ENCODE measurements around the gene PIGM. TPM values are rescaled to one million over a fixed set of nuclear protein-coding genes. Genes with fewer than 3 reads are reported as not detected.

The PIGM gene
- total RNA-seq, 1 donor from 2014 or later: 12.2 TPM

GRCh38 chr1:160030657-160031364, 979 bp downstream of the PIGM start:
- Mint-ChIP-seq H3K4me1 (ENCODE audit: low read depth) (peaks cover 14% of the 10 kb centered on the region), H3K27me3 (peaks cover 17% of the 10 kb centered on the region), H3K36me3 (ENCODE audit: insufficient read depth) (no peaks in the 10 kb centered on the region), H3K27ac (peak overlapping the region; percentile 96), H3K4me3 (ENCODE audit: low read depth) (peak overlapping the region; percentile 89), H3K9me3 (ENCODE audit: low read depth) (no peaks in the 10 kb centered on the region)
- no peak for DNase-seq (ENCODE audit: low spot score, unreplicated experiment)
- TF ChIP-seq CTCF (IDR thresholded peaks at IDR 0.05; ENCODE audit: unreplicated experiment): no peak

- TF ChIP-seq CTCF (IDR thresholded peaks at IDR 0.05; ENCODE audit: unreplicated experiment): no peak
- DNase-seq (ENCODE audit: low spot score, unreplicated experiment): no peak
- Mint-ChIP-seq H3K9me3 (ENCODE audit: low read depth) (no peaks in the 10 kb centered on the region), H3K4me1 (ENCODE audit: low read depth) (peaks cover 16% of the 10 kb centered on the region), H3K36me3 (ENCODE audit: insufficient read depth) (no peaks in the 10 kb centered on the region), H3K27me3 (peaks cover 4% of the 10 kb centered on the region), H3K4me3 (ENCODE audit: low read depth) (no peak overlapping the region), H3K27ac (no peak overlapping the region)
Observed at GRCh38 chr1:160028426-160028825, 3.4 kb downstream of the PIGM start.

- peaks cover 10% of the 10 kb centered on the region for H3K27me3 Mint-ChIP-seq
- H3K27ac Mint-ChIP-seq: no peak overlapping the region
- DNase-seq (ENCODE audit: low spot score, unreplicated experiment): no peak
- no peak overlapping the region for H3K4me3 Mint-ChIP-seq (ENCODE audit: low read depth)
- peaks cover 3% of the 10 kb centered on the region for H3K4me1 Mint-ChIP-seq (ENCODE audit: low read depth)
- H3K36me3 Mint-ChIP-seq (ENCODE audit: insufficient read depth): no peaks in the 10 kb centered on the region
- H3K9me3 Mint-ChIP-seq (ENCODE audit: low read depth): no peaks in the 10 kb centered on the region
- TF ChIP-seq CTCF (IDR thresholded peaks at IDR 0.05; ENCODE audit: unreplicated experiment): no peak
Observed at GRCh38 chr1:160025314-160025713, 6.5 kb downstream of the PIGM start.

- Mint-ChIP-seq H3K27me3 (peaks cover 10% of the 10 kb centered on the region), H3K9me3 (ENCODE audit: low read depth) (no peaks in the 10 kb centered on the region), H3K4me1 (ENCODE audit: low read depth) (peaks cover 2% of the 10 kb centered on the region), H3K36me3 (ENCODE audit: insufficient read depth) (no peaks in the 10 kb centered on the region), H3K27ac (no peak overlapping the region), H3K4me3 (ENCODE audit: low read depth) (no peak overlapping the region)
- no peak for DNase-seq (ENCODE audit: low spot score, unreplicated experiment)
- no peak for TF ChIP-seq CTCF (IDR thresholded peaks at IDR 0.05; ENCODE audit: unreplicated experiment)
Observed at GRCh38 chr1:160024195-160024905, 7.4 kb downstream of the PIGM start.

- no peak for DNase-seq (ENCODE audit: low spot score, unreplicated experiment)
- H3K27me3 Mint-ChIP-seq: peaks cover 18% of the 10 kb centered on the region
- H3K4me1 Mint-ChIP-seq (ENCODE audit: low read depth): peaks cover 2% of the 10 kb centered on the region
- H3K27ac Mint-ChIP-seq: no peak overlapping the region
- no peak for TF ChIP-seq CTCF (IDR thresholded peaks at IDR 0.05; ENCODE audit: unreplicated experiment)
- H3K4me3 Mint-ChIP-seq (ENCODE audit: low read depth): no peak overlapping the region
- no peaks in the 10 kb centered on the region for H3K9me3 Mint-ChIP-seq (ENCODE audit: low read depth)
- H3K36me3 Mint-ChIP-seq (ENCODE audit: insufficient read depth): no peaks in the 10 kb centered on the region
Observed at GRCh38 chr1:160022330-160023310, 9.2 kb downstream of the PIGM start.
